H9 (cell line): Measurements from ENCODE around the gene CAMK2B. TPM values are rescaled to one million over a fixed set of nuclear protein-coding genes. Genes with fewer than 3 reads are reported as not detected.

Source experiments
- DNase-seq: peaks from one replicate; pipeline ENCODE4 v3.0.0-alpha.2; 2017
- H2AFZ ChIP-seq: one replicate; pipeline ENCODE4 v1.6.1; 2013; ENCODE audit warnings: mild to moderate bottlenecking, low read length, control low read depth, moderate library complexity
- H2AK5ac ChIP-seq: 2 replicates; pipeline ENCODE4 v1.6.1; 2013; ENCODE audit warnings: low read length, control low read depth, mixed read lengths; ENCODE audit not compliant: insufficient read length
- H2BK120ac ChIP-seq: one replicate; pipeline ENCODE4 v1.6.1; 2013; ENCODE audit warnings: low read depth, mild to moderate bottlenecking, low read length, control low read depth, inconsistent platforms; ENCODE audit not compliant: poor library complexity, severe bottlenecking
- H2BK12ac ChIP-seq: 2 replicates; pipeline ENCODE4 v1.6.1; 2013; ENCODE audit warnings: low read length, control low read depth, mixed read lengths, low read depth; ENCODE audit not compliant: insufficient read length
- H2BK15ac ChIP-seq: 2 replicates; pipeline ENCODE4 v1.6.1; 2013; ENCODE audit warnings: low read depth, low read length, control low read depth
- H2BK20ac ChIP-seq: one replicate; pipeline ENCODE4 v1.6.1; 2013; ENCODE audit warnings: low read depth, mild to moderate bottlenecking, low read length, control low read depth, inconsistent platforms; ENCODE audit not compliant: poor library complexity, severe bottlenecking
- H2BK5ac ChIP-seq: 2 replicates; pipeline ENCODE4 v1.6.1; 2013; ENCODE audit warnings: low read length, control low read depth, mixed read lengths; ENCODE audit not compliant: insufficient read length
- H3K14ac ChIP-seq: 2 replicates; pipeline ENCODE4 v1.6.1; 2013; ENCODE audit warnings: low read length, control low read depth; ENCODE audit not compliant: insufficient read depth
- H3K18ac ChIP-seq: 2 replicates; pipeline ENCODE4 v1.6.1; 2013; ENCODE audit warnings: low read depth, mild to moderate bottlenecking, mixed read lengths, low read length, control low read depth; ENCODE audit not compliant: insufficient read length
- H3K23ac ChIP-seq: 2 replicates; pipeline ENCODE4 v1.6.1; 2013; ENCODE audit warnings: low read length, control low read depth, mixed read lengths, low read depth; ENCODE audit not compliant: insufficient read length
- H3K23me2 ChIP-seq: 2 replicates; pipeline ENCODE4 v1.6.1; 2013; ENCODE audit warnings: low read depth, mild to moderate bottlenecking, mixed read lengths, low read length, control low read depth; ENCODE audit not compliant: insufficient read length, poor library complexity, severe bottlenecking
- H3K27ac ChIP-seq: 2 replicates; pipeline ENCODE4 v1.5.1; 2013; ENCODE audit warnings: low read length, control low read depth, mixed read lengths, low read depth; ENCODE audit not compliant: insufficient read length
- H3K27me3 ChIP-seq: 2 replicates; pipeline ENCODE4 v1.6.1; 2013; ENCODE audit warnings: low read length, control low read depth, inconsistent platforms; ENCODE audit not compliant: insufficient read depth
- H3K4ac ChIP-seq: 2 replicates; pipeline ENCODE4 v1.6.1; 2013; ENCODE audit warnings: low read depth, mild to moderate bottlenecking, control low read depth, inconsistent platforms, low read length, moderate library complexity
- H3K4me1 ChIP-seq: 2 replicates; pipeline ENCODE4 v1.6.1; 2013; ENCODE audit warnings: low read length, control low read depth, inconsistent platforms; ENCODE audit not compliant: insufficient read depth
- H3K4me2 ChIP-seq: 2 replicates; pipeline ENCODE4 v1.6.1; 2013; ENCODE audit warnings: low read length, control low read depth, mixed read lengths; ENCODE audit not compliant: insufficient read length, insufficient read depth
- H3K56ac ChIP-seq: 2 replicates; pipeline ENCODE4 v1.6.1; 2013; ENCODE audit warnings: low read depth, mild to moderate bottlenecking, mixed read lengths, low read length, control low read depth; ENCODE audit not compliant: insufficient read length
- H3K79me1 ChIP-seq: 2 replicates; pipeline ENCODE4 v1.6.1; 2013; ENCODE audit warnings: low read depth, mild to moderate bottlenecking, moderate library complexity, low read length, control low read depth, inconsistent platforms; ENCODE audit not compliant: insufficient read depth, poor library complexity, severe bottlenecking
- H3K79me2 ChIP-seq: 2 replicates; pipeline ENCODE4 v1.6.1; 2013; ENCODE audit warnings: low read length, control low read depth, inconsistent platforms; ENCODE audit not compliant: insufficient read depth
- H3K9ac ChIP-seq: 2 replicates; pipeline ENCODE4 v1.6.1; 2013; ENCODE audit warnings: low read length, control low read depth, mixed read lengths; ENCODE audit not compliant: insufficient read length; ENCODE audit errors: extremely low read depth
- H3K9me3 ChIP-seq: one replicate; pipeline ENCODE4 v1.6.1; 2013; ENCODE audit warnings: low read depth, low read length, inconsistent platforms; ENCODE audit not compliant: control insufficient read depth
- H3T11ph ChIP-seq: one replicate; pipeline ENCODE4 v1.6.1; 2013; ENCODE audit warnings: mild to moderate bottlenecking, low read length, control low read depth, inconsistent platforms
- H4K20me1 ChIP-seq: one replicate; pipeline ENCODE4 v1.6.1; 2013; ENCODE audit not compliant: control insufficient read depth, insufficient read length, insufficient read depth
- H4K5ac ChIP-seq: 2 replicates; pipeline ENCODE4 v1.6.1; 2013; ENCODE audit warnings: low read depth, mild to moderate bottlenecking, mixed read lengths, low read length, control low read depth; ENCODE audit not compliant: insufficient read length
- H4K8ac ChIP-seq: replicated peaks from 2 replicates; pipeline ENCODE4 v1.6.1; 2013; ENCODE audit warnings: low read length, control low read depth, mixed read lengths, low read depth; ENCODE audit not compliant: insufficient read length
- H4K91ac ChIP-seq: 2 replicates; pipeline ENCODE4 v1.6.1; 2013; ENCODE audit warnings: low read depth, mild to moderate bottlenecking, moderate library complexity, mixed read lengths, low read length, control low read depth; ENCODE audit not compliant: insufficient read length
- H3K27ac Mint-ChIP-seq, 3 experiments: 2 replicates in 2 of 3; 3 replicates in 1 of 3; pipeline ENCODE4 v1.8.0; 2020 to 2021; ENCODE audit warnings: mixed read lengths in 3 of 3, mild to moderate bottlenecking in 1 of 3, moderate library complexity in 1 of 3
- H3K27me3 Mint-ChIP-seq: 2 replicates; pipeline ENCODE4 v1.8.0; 2021; ENCODE audit warnings: low read depth, mild to moderate bottlenecking, moderate library complexity, mixed read lengths
- H3K36me3 Mint-ChIP-seq, 3 experiments: 2 replicates in 2 of 3; 3 replicates in 1 of 3; pipeline ENCODE4 v1.8.0; 2020 to 2021; ENCODE audit warnings: low read depth in 3 of 3, mixed read lengths in 3 of 3; ENCODE audit not compliant: insufficient read depth in 1 of 3
- H3K4me1 Mint-ChIP-seq, 2 experiments: 2 replicates each; pipeline ENCODE4 v1.8.0; 2020; ENCODE audit warnings: mixed read lengths in 2 of 2
- H3K4me3 Mint-ChIP-seq, 2 experiments: 2 replicates in 1 of 2; 3 replicates in 1 of 2; pipeline ENCODE4 v1.8.0; 2020 to 2021; ENCODE audit warnings: mild to moderate bottlenecking in 2 of 2, mixed read lengths in 2 of 2, moderate library complexity in 1 of 2
- H3K9me3 Mint-ChIP-seq, 2 experiments: 2 replicates in 1 of 2; 3 replicates in 1 of 2; pipeline ENCODE4 v1.8.0; 2020; ENCODE audit warnings: mild to moderate bottlenecking in 2 of 2, mixed read lengths in 2 of 2, moderate library complexity in 1 of 2
- WGBS: extraction: QIAGEN DNeasy Blood & Tissue Kit; methylation state at CpG from one replicate; pipeline ENCODE4 v1.1.7; 2013; ENCODE audit warnings: missing lambda C conversion rate, low lambda C conversion rate, mixed read lengths; ENCODE audit not compliant: insufficient read length; ENCODE audit errors: extremely low coverage; 5-methylcytosine and 5-hydroxymethylcytosine counted together
- total RNA-seq: library from RNA; stranded (reverse); gene quantifications from 2 replicates; pipeline ENCODE4 v1.2.1, GENCODE V29; 2021
- TF ChIP-seq, protein P1 (sequence below): fragments of 200-600 bp; sonication (generic); conservative IDR thresholded peaks from 3 replicates; pipeline ENCODE4 v1.8.0; 2021; ENCODE audit warnings: antibody characterized with exemption, mild to moderate bottlenecking

The CAMK2B gene
- total RNA-seq, 1 experiment from 2014 or later: 0.17 TPM

DNA sequence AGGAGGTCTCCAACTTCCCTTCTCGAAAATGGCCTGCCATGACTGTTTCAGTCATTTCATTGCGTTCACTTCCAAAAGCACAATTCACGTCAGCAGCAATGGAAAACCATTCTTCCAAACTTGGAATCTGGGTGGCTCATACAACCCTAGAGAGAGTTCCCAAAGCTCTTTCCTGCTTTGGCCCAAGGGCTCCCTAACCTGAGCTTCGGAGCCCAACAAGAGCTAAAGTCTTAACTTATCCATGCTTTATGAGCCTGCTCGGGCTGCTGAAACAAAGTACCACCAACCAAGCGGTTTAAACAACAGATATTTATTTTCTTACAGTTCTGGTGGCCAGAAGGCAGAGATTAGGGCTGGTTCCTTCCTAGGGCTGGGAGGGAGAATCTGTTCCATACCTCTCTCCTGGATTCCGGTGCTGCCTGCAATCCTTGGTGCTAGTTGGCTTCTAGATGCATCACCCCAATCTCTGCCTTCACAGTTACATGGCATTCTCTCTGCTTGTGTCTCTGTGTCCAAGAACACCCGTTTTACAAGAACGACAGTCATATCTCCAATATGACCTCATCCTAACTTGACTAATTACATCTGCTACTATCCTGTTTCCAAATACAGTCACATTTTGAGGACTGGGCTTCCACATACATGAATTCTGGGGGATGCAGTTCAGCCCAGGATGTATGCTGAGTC, 33.5 kb downstream of the CAMK2B start:
- Histone ChIP-seq H2BK120ac (no peak overlapping the region), H4K91ac (no peak overlapping the region), H3K4me1 (no peaks in the 10 kb centered on the region), H3K4me2 (no peak overlapping the region), H3K27ac (no peak overlapping the region), H2BK15ac (no peak overlapping the region), H4K20me1 (no peaks in the 10 kb centered on the region), H3K23ac (no peak overlapping the region), H3K27me3 (no peaks in the 10 kb centered on the region), H2BK20ac (no peak overlapping the region), H3K79me1 (no peaks in the 10 kb centered on the region), H4K5ac (no peak overlapping the region), H4K8ac (no peak overlapping the region), H3K4ac (no peak overlapping the region), H2BK12ac (no peak overlapping the region), H2AK5ac (no peak overlapping the region), H2AFZ (no peak overlapping the region), H3K23me2 (no peaks in the 10 kb centered on the region), H3K9me3 (no peaks in the 10 kb centered on the region), H3K18ac (no peak overlapping the region), H3T11ph (no peak overlapping the region), H3K79me2 (no peaks in the 10 kb centered on the region), H3K9ac (no peak overlapping the region), H3K14ac (no peak overlapping the region), H2BK5ac (no peak overlapping the region), H3K56ac (no peak overlapping the region)
- no peaks in the 10 kb centered on the region for H3K36me3 Mint-ChIP-seq
- WGBS: no CpG with 5 or more reads among the region's 9 CpGs
- no peak overlapping the region for H3K4me3 Mint-ChIP-seq
- H3K27ac Mint-ChIP-seq: no peak overlapping the region
- no peak for DNase-seq
- TF ChIP-seq, protein P1, sequence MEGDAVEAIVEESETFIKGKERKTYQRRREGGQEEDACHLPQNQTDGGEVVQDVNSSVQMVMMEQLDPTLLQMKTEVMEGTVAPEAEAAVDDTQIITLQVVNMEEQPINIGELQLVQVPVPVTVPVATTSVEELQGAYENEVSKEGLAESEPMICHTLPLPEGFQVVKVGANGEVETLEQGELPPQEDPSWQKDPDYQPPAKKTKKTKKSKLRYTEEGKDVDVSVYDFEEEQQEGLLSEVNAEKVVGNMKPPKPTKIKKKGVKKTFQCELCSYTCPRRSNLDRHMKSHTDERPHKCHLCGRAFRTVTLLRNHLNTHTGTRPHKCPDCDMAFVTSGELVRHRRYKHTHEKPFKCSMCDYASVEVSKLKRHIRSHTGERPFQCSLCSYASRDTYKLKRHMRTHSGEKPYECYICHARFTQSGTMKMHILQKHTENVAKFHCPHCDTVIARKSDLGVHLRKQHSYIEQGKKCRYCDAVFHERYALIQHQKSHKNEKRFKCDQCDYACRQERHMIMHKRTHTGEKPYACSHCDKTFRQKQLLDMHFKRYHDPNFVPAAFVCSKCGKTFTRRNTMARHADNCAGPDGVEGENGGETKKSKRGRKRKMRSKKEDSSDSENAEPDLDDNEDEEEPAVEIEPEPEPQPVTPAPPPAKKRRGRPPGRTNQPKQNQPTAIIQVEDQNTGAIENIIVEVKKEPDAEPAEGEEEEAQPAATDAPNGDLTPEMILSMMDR: no peak
- H3K9me3 Mint-ChIP-seq: no peaks in the 10 kb centered on the region
- peaks cover 8 to 24% of the 10 kb centered on the region in 2 experiments; a peak in 3 of 4 replicates for H3K4me1 Mint-ChIP-seq
- H3K27me3 Mint-ChIP-seq: peaks cover 51% of the 10 kb centered on the region
